T-cell (primary cell): Measurements from ENCODE around the gene TC2N. TPM values are rescaled to one million over a fixed set of nuclear protein-coding genes. Genes with fewer than 3 reads are reported as not detected.
"Not testable (repeated sequence)": the region's sequence is repeated elsewhere in the genome, so short reads cannot be mapped to it uniquely, and the experiment has no call there.

Experiments used
- ATAC-seq, 4 experiments: fragments of 200-7000 bp in 3 of 4; fragments of 150-1000 bp in 1 of 4; cut with Tn5 transposase; replicated peaks in 1 of 4; 1 replicate in 3 of 4; 2 replicates in 1 of 4; pipeline ENCODE4 v1.10.0; 2021; ENCODE audit warnings: moderate library complexity in 3 of 4, mild to moderate bottlenecking in 2 of 4, moderate number of reproducible peaks in 1 of 4
- CTCF ChIA-PET, 2 donors: fragments of 300-600 bp; sonication (Branson Sonifier 250); formaldehyde crosslinking; loops; one replicate each; lab custom pipeline; 2022; ENCODE audit warnings: antibody characterized with exemption in 2 of 2; lab: Charles Lee
- POLR2A ChIA-PET, 2 donors: fragments of 300-600 bp; sonication (Branson Sonifier 250); formaldehyde crosslinking; loops; one replicate each; lab custom pipeline; 2022; ENCODE audit warnings: antibody characterized with exemption in 2 of 2; lab: Charles Lee
- DNase-seq, 35 experiments: peaks; one replicate each; pipeline versions ENCODE4 v3.0.0 to v3.0.0-alpha.2; 2013 to 2023
- H3K27ac ChIP-seq: one replicate; pipeline ENCODE4 v1.5.1; 2013; ENCODE audit warnings: low read length
- H3K27me3 ChIP-seq, 2 experiments: replicated peaks in 1 of 2; 1 replicate in 1 of 2; 2 replicates in 1 of 2; pipeline versions ENCODE4 v1.6.1 to v1.7.0; 2013; ENCODE audit warnings: low read length in 1 of 2, mixed read lengths in 1 of 2; ENCODE audit not compliant: control insufficient read depth in 2 of 2, insufficient read depth in 2 of 2; ENCODE audit errors: extremely low read depth in 1 of 2
- H3K36me3 ChIP-seq, 2 donors: 1 replicate in 1 of 2; 2 replicates in 1 of 2; pipeline versions ENCODE4 v1.6.1 to v1.7.0; 2013; ENCODE audit warnings: low read length in 1 of 2; ENCODE audit not compliant: control insufficient read depth in 2 of 2, insufficient read depth in 1 of 2; ENCODE audit errors: extremely low read depth in 1 of 2
- H3K4me1 ChIP-seq, 2 experiments: 1 replicate in 1 of 2; 2 replicates in 1 of 2; pipeline versions ENCODE4 v1.6.1 to v1.7.0; 2013; ENCODE audit warnings: low read length in 2 of 2, mixed read lengths in 1 of 2; ENCODE audit not compliant: insufficient read depth in 2 of 2, control insufficient read depth in 1 of 2; ENCODE audit errors: extremely low read depth in 1 of 2
- H3K4me3 ChIP-seq, 2 donors: 1 replicate in 1 of 2; 2 replicates in 1 of 2; pipeline versions ENCODE4 v1.5.1 to v1.7.0; 2013; ENCODE audit warnings: mild to moderate bottlenecking in 2 of 2, low read length in 1 of 2, moderate library complexity in 1 of 2; ENCODE audit not compliant: control insufficient read depth in 1 of 2; ENCODE audit errors: extremely low read depth in 1 of 2
- H3K9me3 ChIP-seq: 2 replicates; pipeline ENCODE4 v1.7.0; 2013
- H3K27ac Mint-ChIP-seq, 2 donors: one replicate each; pipeline ENCODE4 v1.8.0; 2020 to 2021; ENCODE audit warnings: mild to moderate bottlenecking in 2 of 2, mixed read lengths in 2 of 2
- H3K27me3 Mint-ChIP-seq, 2 donors: one replicate each; pipeline ENCODE4 v1.8.0; 2021 to 2022; ENCODE audit warnings: mixed read lengths in 2 of 2
- H3K36me3 Mint-ChIP-seq: one replicate; pipeline ENCODE4 v1.8.0; 2021; ENCODE audit warnings: mixed read lengths
- H3K4me1 Mint-ChIP-seq, 3 donors: one replicate each; pipeline ENCODE4 v1.8.0; 2020 to 2022; ENCODE audit warnings: mixed read lengths in 3 of 3, mild to moderate bottlenecking in 1 of 3
- H3K4me3 Mint-ChIP-seq, 3 donors: one replicate each; pipeline ENCODE4 v1.8.0; 2020 to 2022; ENCODE audit warnings: mild to moderate bottlenecking in 3 of 3, mixed read lengths in 3 of 3, moderate library complexity in 3 of 3
- H3K9me3 Mint-ChIP-seq, 3 donors: one replicate each; pipeline ENCODE4 v1.8.0; 2020 to 2022; ENCODE audit warnings: mixed read lengths in 3 of 3
- WGBS: methylation state at CpG from one replicate; pipeline ENCODE4 v1.1.5; 2013; ENCODE audit warnings: missing lambda C conversion rate; ENCODE audit not compliant: insufficient coverage; 5-methylcytosine and 5-hydroxymethylcytosine counted together
- total RNA-seq, 35 experiments: library from RNA in 6 of 35; stranded (reverse) in 6 of 35; fragments of 120-200 nt in 1 of 35; gene quantifications; one replicate each; pipeline versions ENCODE4 v1.2.1 to v1.2.4 and lab custom pipeline; 2013 to 2026

TC2N gene
- total RNA-seq, 5 donors from 2014 or later (not counting 1 experiment from before 2014, with no cell fraction given): 203 to 274 (median 243) TPM

GRCh38 chr14:91875525-91876286, 8.4 kb upstream of the TC2N start:
- Histone ChIP-seq H3K36me3 (no peaks in the 10 kb centered on the region), H3K27ac (peak overlapping the region; percentile 90), H3K9me3 (no peaks in the 10 kb centered on the region), H3K4me1 (peaks cover 51 to 85% of the 10 kb centered on the region in 2 experiments), H3K27me3 (no peaks in the 10 kb centered on the region), H3K4me3 (no peak overlapping the region)
- no peaks in the 10 kb centered on the region for H3K9me3 Mint-ChIP-seq
- ChIA-PET CTCF (no interaction called here), POLR2A (no interaction called here)
- ATAC-seq (no peak), DNase-seq (no peak)
- no peaks in the 10 kb centered on the region for H3K27me3 Mint-ChIP-seq
- peaks cover 95 to 97% (median 95%) of the 10 kb centered on the region in 3 donors for H3K4me1 Mint-ChIP-seq
- 98% methylated on average over 6 of the region's 9 CpGs for WGBS
- peak overlapping the region; percentile 100 for H3K27ac Mint-ChIP-seq
- H3K4me3 Mint-ChIP-seq: peak overlapping the region in 1 of 3 donors; percentile 86
- no peaks in the 10 kb centered on the region for H3K36me3 Mint-ChIP-seq

GRCh38 chr14:91873471-91874415, 6.4 kb upstream of the TC2N start:
- CTCF ChIA-PET: interaction anchor here (0.5 to 1.6 kb wide), 3 partner anchors 37 to 44 kb away, joined by 4 to 5 read pairs (median 4); no protein-coding TSS in a partner anchor

GRCh38 chr14:91872517-91873470, 5.5 kb upstream of the TC2N start:
- H3K4me1 ChIP-seq: peaks cover 75 to 96% of the 10 kb centered on the region in 2 experiments
- POLR2A ChIA-PET: interaction anchor here in 1 of 2 donors (1.4 kb wide), 1 partner anchor 9 kb away, joined by 15 read pairs; no protein-coding TSS in a partner anchor
- CTCF ChIA-PET: interaction anchor here (1.1 to 1.6 kb wide), 3 partner anchors 38 to 39 kb away, joined by 4 to 5 read pairs (median 5); no protein-coding TSS in a partner anchor
- peak overlapping the region; percentile 100 for H3K27ac Mint-ChIP-seq
- peak overlapping the region; percentile 82 to 89 (median 86) for H3K4me3 Mint-ChIP-seq
- ATAC-seq: peak; percentile 51 to 57 (median 54)
- 15% methylated on average over 8 of the region's 15 CpGs for WGBS
- no peaks in the 10 kb centered on the region for H3K36me3 ChIP-seq
- H3K27ac ChIP-seq: peak overlapping the region; percentile 90
- no peaks in the 10 kb centered on the region for H3K27me3 Mint-ChIP-seq
- H3K9me3 Mint-ChIP-seq: no peaks in the 10 kb centered on the region
- H3K27me3 ChIP-seq: no peaks in the 10 kb centered on the region
- no peaks in the 10 kb centered on the region for H3K9me3 ChIP-seq
- H3K36me3 Mint-ChIP-seq: peaks cover 3% of the 10 kb centered on the region
- peak; percentile 42 to 86 (median 70) for DNase-seq
- peaks cover 98% of the 10 kb centered on the region in 3 donors for H3K4me1 Mint-ChIP-seq
- H3K4me3 ChIP-seq: peak overlapping the region; percentile 44 to 60

More at GRCh38 chr14:91873471-91874415, 6.4 kb upstream of the TC2N start:
- POLR2A ChIA-PET: interaction anchor here in 1 of 2 donors (0.6 kb wide), 1 partner anchor 36 kb away, joined by 6 read pairs; no protein-coding TSS in a partner anchor
- Histone ChIP-seq H3K27me3 (no peaks in the 10 kb centered on the region), H3K36me3 (no peaks in the 10 kb centered on the region), H3K9me3 (no peaks in the 10 kb centered on the region), H3K4me1 (peaks cover 66 to 87% of the 10 kb centered on the region in 2 experiments), H3K4me3 (peak overlapping the region; percentile 44 to 60), H3K27ac (peak overlapping the region; percentile 90)
- H3K36me3 Mint-ChIP-seq: peaks cover 3% of the 10 kb centered on the region
- ATAC-seq: peak; percentile 72 to 77 (median 74)
- H3K9me3 Mint-ChIP-seq: no peaks in the 10 kb centered on the region
- no peaks in the 10 kb centered on the region for H3K27me3 Mint-ChIP-seq
- DNase-seq: peak; percentile 66 to 93 (median 80)
- H3K27ac Mint-ChIP-seq: peak overlapping the region; percentile 100
- peak overlapping the region; percentile 82 to 89 (median 86) for H3K4me3 Mint-ChIP-seq
- peaks cover 97 to 98% (median 97%) of the 10 kb centered on the region in 3 donors for H3K4me1 Mint-ChIP-seq
- 12% methylated on average over 12 of the region's 15 CpGs for WGBS

GRCh38 chr14:91872011-91872501, 4.7 kb upstream of the TC2N start:
- H3K27me3 Mint-ChIP-seq: no peaks in the 10 kb centered on the region
- peaks cover 3% of the 10 kb centered on the region for H3K36me3 Mint-ChIP-seq
- ChIA-PET POLR2A (interaction anchor here in 1 of 2 donors (0.7 to 1.4 kb wide), 2 partner anchors 9 to 22 kb away, joined by 8 to 15 read pairs; no protein-coding TSS in a partner anchor), CTCF (interaction anchor here in 1 of 2 donors (1.1 kb wide), 1 partner anchor 37 kb away, joined by 5 read pairs; no protein-coding TSS in a partner anchor)
- H3K36me3 ChIP-seq: no peaks in the 10 kb centered on the region
- H3K4me1 ChIP-seq: peaks cover 75 to 97% of the 10 kb centered on the region in 2 experiments
- peak overlapping the region; percentile 90 for H3K27ac ChIP-seq
- peaks cover 98% of the 10 kb centered on the region in 3 donors for H3K4me1 Mint-ChIP-seq
- no peaks in the 10 kb centered on the region for H3K9me3 ChIP-seq
- H3K27me3 ChIP-seq: no peaks in the 10 kb centered on the region
- ATAC-seq (peak in 1 of 4 experiments; percentile 8), DNase-seq (peak in 11 of 35 experiments; percentile 13 to 64 (median 40))
- H3K4me3 ChIP-seq: peak overlapping the region; percentile 44 to 60
- H3K4me3 Mint-ChIP-seq: peak overlapping the region; percentile 82 to 89 (median 86)
- H3K9me3 Mint-ChIP-seq: no peaks in the 10 kb centered on the region
- peak overlapping the region; percentile 100 for H3K27ac Mint-ChIP-seq
- 0% methylated on average over 1 of the region's 3 CpGs for WGBS

- Mint-ChIP-seq H3K4me1 (peaks cover 94 to 95% (median 95%) of the 10 kb centered on the region in 3 donors), H3K27ac (peak overlapping the region; percentile 100), H3K4me3 (peak overlapping the region; percentile 82 to 89 (median 86))
- not testable (repeated sequence) for H3K27me3 Mint-ChIP-seq, H3K27me3 ChIP-seq, DNase-seq, ATAC-seq, H3K9me3 Mint-ChIP-seq, H3K36me3 Mint-ChIP-seq, H3K36me3 ChIP-seq, H3K9me3 ChIP-seq
- Histone ChIP-seq H3K4me1 (peaks cover 72 to 93% of the 10 kb centered on the region in 2 experiments), H3K27ac (peak overlapping the region; percentile 90), H3K4me3 (peak overlapping the region in 1 of 2 donors; percentile 17)
- 96% methylated on average over 2 of the region's 4 CpGs for WGBS
- CTCF ChIA-PET: interaction anchor here (0.6 kb wide), 2 partner anchors 9 to 156 kb away, joined by 3 read pairs; no protein-coding TSS in a partner anchor
- POLR2A ChIA-PET: interaction anchor here (0.6 to 1.4 kb wide), 5 partner anchors 8 to 81 kb away, joined by 3 to 15 read pairs (median 8); no protein-coding TSS in a partner anchor
Observed at GRCh38 chr14:91871401-91871800, 4.1 kb upstream of the TC2N start.
